Uterus (tissue), 4 donors: ENCODE measurements around the gene RRH. TPM values are rescaled to one million over a fixed set of nuclear protein-coding genes. Genes with fewer than 3 reads are reported as not detected.

Source experiments
- DNase-seq, 2 donors: peaks; one replicate each; pipeline ENCODE4 v3.0.0-alpha.2; 2019 to 2020
- H3K27ac ChIP-seq, 2 donors: fragments of 200-600 bp; sonication (generic); 1 replicate in 1 of 2; 2 replicates in 1 of 2; pipeline ENCODE4 v1.5.1; 2016 to 2018
- H3K27me3 ChIP-seq, 2 donors: fragments of 200-600 bp; sonication (generic); one replicate each; pipeline ENCODE4 v1.5.1; 2018 to 2019; ENCODE audit warnings: control low read depth in 1 of 2
- H3K36me3 ChIP-seq, 2 donors: fragments of 200-600 bp; sonication (generic); one replicate each; pipeline ENCODE4 v1.5.1; 2019; ENCODE audit warnings: control low read depth in 1 of 2
- H3K4me1 ChIP-seq, 2 donors: fragments of 200-600 bp; sonication (generic); one replicate each; pipeline ENCODE4 v1.5.1; 2018 to 2019; ENCODE audit warnings: control low read depth in 1 of 2
- H3K4me3 ChIP-seq, 2 donors: fragments of 200-600 bp; sonication (generic); 1 replicate in 1 of 2; 2 replicates in 1 of 2; pipeline ENCODE4 v1.5.1; 2018 to 2019; ENCODE audit warnings: mild to moderate bottlenecking in 1 of 2
- H3K9me3 ChIP-seq, 2 donors: fragments of 200-600 bp; sonication (generic); one replicate each; pipeline ENCODE4 v1.5.1; 2019; ENCODE audit warnings: control low read depth in 1 of 2
- CTCF ChIP-seq, 4 experiments: fragments of 200-600 bp in 2 of 4; fragments of 450-650 bp in 2 of 4; sonication (generic) in 2 of 4; IDR thresholded peaks; one replicate each; pipeline ENCODE4 v1.5.1; 2016 to 2019; ENCODE audit warnings: antibody characterized with exemption in 4 of 4, mild to moderate bottlenecking in 2 of 4, moderate library complexity in 1 of 4
- POLR2A ChIP-seq, 2 donors: fragments of 450-650 bp; IDR thresholded peaks; one replicate each; pipeline ENCODE4 v1.6.1; 2016; ENCODE audit warnings: antibody characterized with exemption in 2 of 2, mild to moderate bottlenecking in 1 of 2, moderate library complexity in 1 of 2
- intact Hi-C: fragments of 100-400 bp; cut with DNase I; formaldehyde crosslinking; loops from one replicate; pipeline ENCODE4 v1.15.1; 2023; ENCODE audit warnings: low total_unique reads
- total RNA-seq, 4 donors: library from RNA; depleted of rRNA in 3 of 4; stranded (reverse); fragments of >200 nt in 3 of 4; gene quantifications; one replicate each; pipeline versions ENCODE4 v1.1.0 to v1.2.4, GENCODE V29; 2014 to 2023
- donor health status: DM: yes; HTN: yes; CAD: no.

RRH gene
- total RNA-seq, 4 donors from 2014 or later: 0.30 to 1.5 TPM; not detected in 2

GRCh38 chr4:109833756-109834155 lies 6.0 kb downstream of the RRH start:
- Histone ChIP-seq H3K36me3 (no peaks in the 10 kb centered on the region), H3K4me3 (no peak overlapping the region), H3K4me1 (no peaks in the 10 kb centered on the region), H3K27ac (no peak overlapping the region), H3K9me3 (no peaks in the 10 kb centered on the region), H3K27me3 (no peaks in the 10 kb centered on the region)
- intact Hi-C loops: no loop called here
- DNase-seq: no peak
- TF ChIP-seq POLR2A (IDR thresholded peaks at IDR 0.05) (no peak), CTCF (IDR thresholded peaks at IDR 0.05) (no peak)

GRCh38 chr4:109836985-109837384 lies 9.2 kb downstream of the RRH start:
- intact Hi-C loops: no loop called here
- no peaks in the 10 kb centered on the region for H3K4me1 ChIP-seq
- DNase-seq: no peak
- no peak overlapping the region for H3K27ac ChIP-seq
- H3K27me3 ChIP-seq: no peaks in the 10 kb centered on the region
- H3K36me3 ChIP-seq: no peaks in the 10 kb centered on the region
- no peaks in the 10 kb centered on the region for H3K9me3 ChIP-seq
- TF ChIP-seq POLR2A (IDR thresholded peaks at IDR 0.05) (no peak), CTCF (IDR thresholded peaks at IDR 0.05) (no peak)
- no peak overlapping the region for H3K4me3 ChIP-seq

- Histone ChIP-seq H3K27me3 (no peaks in the 10 kb centered on the region), H3K27ac (no peak overlapping the region), H3K4me1 (no peaks in the 10 kb centered on the region), H3K36me3 (no peaks in the 10 kb centered on the region), H3K4me3 (no peak overlapping the region), H3K9me3 (no peaks in the 10 kb centered on the region)
- no peak for TF ChIP-seq POLR2A (IDR thresholded peaks at IDR 0.05)
- no peak for TF ChIP-seq CTCF (IDR thresholded peaks at IDR 0.05)
- DNase-seq: no peak
- intact Hi-C loops: no loop called here
Observed at GRCh38 chr4:109846395-109847098, 18.8 kb downstream of the RRH start.

- no peaks in the 10 kb centered on the region for H3K36me3 ChIP-seq
- TF ChIP-seq POLR2A (IDR thresholded peaks at IDR 0.05): no peak
- TF ChIP-seq CTCF (IDR thresholded peaks at IDR 0.05): no peak
- no peaks in the 10 kb centered on the region for H3K27me3 ChIP-seq
- DNase-seq: no peak
- no peak within 1 kb of the TSS for H3K27ac ChIP-seq
- H3K9me3 ChIP-seq: no peaks in the 10 kb centered on the region
- H3K4me1 ChIP-seq: no peaks in the 10 kb centered on the region
- no peak within 1 kb of the TSS for H3K4me3 ChIP-seq
- intact Hi-C loops: no loop called here
Observed at GRCh38 chr4:109847896-109848442, 20.2 kb downstream of the RRH start, which contains the start of gene LRIT3. Gene LRIT3 (plus strand): TSS chr4:109848107. CDS start chr4:109848202, 95 bp downstream.

GRCh38 chr4:109848501-109848900 lies 20.7 kb downstream of the RRH start:
- Histone ChIP-seq H3K36me3 (no peaks in the 10 kb centered on the region), H3K27me3 (no peaks in the 10 kb centered on the region), H3K27ac (no peak overlapping the region), H3K4me1 (no peaks in the 10 kb centered on the region), H3K9me3 (no peaks in the 10 kb centered on the region), H3K4me3 (no peak overlapping the region)
- intact Hi-C loops: no loop called here
- no peak for DNase-seq
- TF ChIP-seq CTCF (IDR thresholded peaks at IDR 0.05) (no peak), POLR2A (IDR thresholded peaks at IDR 0.05) (no peak)
